Osteocyte (in vitro differentiated cells): ENCODE data around the gene CLEC16A. TPM values are rescaled to one million over a fixed set of nuclear protein-coding genes. Genes with fewer than 3 reads are reported as not detected.

Experiments used
- DNase-seq: peaks from one replicate; pipeline ENCODE4 v3.0.0; 2021; ENCODE audit warnings: mixed read lengths; ENCODE audit not compliant: unreplicated experiment; ENCODE audit errors: extremely low spot score
- H3K27ac Mint-ChIP-seq: one replicate; pipeline ENCODE4 v1.8.0; 2021; ENCODE audit warnings: mild to moderate bottlenecking, mixed read lengths; ENCODE audit not compliant: unreplicated experiment
- H3K27me3 Mint-ChIP-seq: one replicate; pipeline ENCODE4 v1.8.0; 2021; ENCODE audit warnings: mixed read lengths; ENCODE audit not compliant: unreplicated experiment
- H3K36me3 Mint-ChIP-seq: one replicate; pipeline ENCODE4 v1.8.0; 2021; ENCODE audit warnings: mixed read lengths; ENCODE audit not compliant: unreplicated experiment
- H3K4me1 Mint-ChIP-seq: one replicate; pipeline ENCODE4 v1.8.0; 2021; ENCODE audit warnings: mixed read lengths; ENCODE audit not compliant: unreplicated experiment
- H3K4me3 Mint-ChIP-seq: one replicate; pipeline ENCODE4 v1.8.0; 2021; ENCODE audit warnings: mild to moderate bottlenecking, moderate library complexity, mixed read lengths; ENCODE audit not compliant: unreplicated experiment
- H3K9me3 Mint-ChIP-seq: one replicate; pipeline ENCODE4 v1.8.0; 2021; ENCODE audit warnings: mixed read lengths; ENCODE audit not compliant: unreplicated experiment
- total RNA-seq: library from RNA; stranded (reverse); gene quantifications from 2 replicates; pipeline ENCODE4 v1.2.1, GENCODE V29; 2021
- TF ChIP-seq, protein P1 (sequence below): fragments of 200-600 bp; sonication (generic); IDR thresholded peaks from 2 replicates; pipeline ENCODE4 v1.5.0; 2021; ENCODE audit warnings: antibody characterized with exemption, mild to moderate bottlenecking, moderate library complexity

The CLEC16A gene
- total RNA-seq, 1 donor from 2014 or later = 22.1 TPM

DNA sequence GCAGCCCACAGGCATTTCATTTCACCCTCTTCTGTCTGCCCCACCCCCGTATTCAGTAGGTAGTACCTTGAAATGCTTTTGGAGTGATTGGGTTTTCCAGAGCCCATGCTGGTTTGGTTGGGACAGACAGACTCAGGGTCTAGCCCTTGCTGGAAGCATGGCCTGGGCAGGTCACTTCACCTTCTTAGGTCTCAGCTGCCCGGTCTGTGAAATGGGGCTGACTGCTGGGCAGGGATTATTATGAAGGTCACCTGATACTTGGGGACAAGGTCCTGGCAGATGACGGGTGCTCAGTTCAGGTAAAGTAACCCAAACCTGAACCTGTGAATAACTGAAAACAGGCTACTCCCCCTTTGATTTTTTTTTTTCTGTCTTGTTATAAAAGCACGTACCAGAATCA, 116.0 kb downstream of the CLEC16A start:
- no peak for DNase-seq
- Mint-ChIP-seq H3K27ac (no peak overlapping the region), H3K4me1 (peaks cover 35% of the 10 kb centered on the region), H3K27me3 (no peaks in the 10 kb centered on the region), H3K4me3 (no peak overlapping the region), H3K36me3 (peaks cover 26% of the 10 kb centered on the region), H3K9me3 (no peaks in the 10 kb centered on the region)
- TF ChIP-seq, protein P1, sequence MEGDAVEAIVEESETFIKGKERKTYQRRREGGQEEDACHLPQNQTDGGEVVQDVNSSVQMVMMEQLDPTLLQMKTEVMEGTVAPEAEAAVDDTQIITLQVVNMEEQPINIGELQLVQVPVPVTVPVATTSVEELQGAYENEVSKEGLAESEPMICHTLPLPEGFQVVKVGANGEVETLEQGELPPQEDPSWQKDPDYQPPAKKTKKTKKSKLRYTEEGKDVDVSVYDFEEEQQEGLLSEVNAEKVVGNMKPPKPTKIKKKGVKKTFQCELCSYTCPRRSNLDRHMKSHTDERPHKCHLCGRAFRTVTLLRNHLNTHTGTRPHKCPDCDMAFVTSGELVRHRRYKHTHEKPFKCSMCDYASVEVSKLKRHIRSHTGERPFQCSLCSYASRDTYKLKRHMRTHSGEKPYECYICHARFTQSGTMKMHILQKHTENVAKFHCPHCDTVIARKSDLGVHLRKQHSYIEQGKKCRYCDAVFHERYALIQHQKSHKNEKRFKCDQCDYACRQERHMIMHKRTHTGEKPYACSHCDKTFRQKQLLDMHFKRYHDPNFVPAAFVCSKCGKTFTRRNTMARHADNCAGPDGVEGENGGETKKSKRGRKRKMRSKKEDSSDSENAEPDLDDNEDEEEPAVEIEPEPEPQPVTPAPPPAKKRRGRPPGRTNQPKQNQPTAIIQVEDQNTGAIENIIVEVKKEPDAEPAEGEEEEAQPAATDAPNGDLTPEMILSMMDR = no peak

DNA sequence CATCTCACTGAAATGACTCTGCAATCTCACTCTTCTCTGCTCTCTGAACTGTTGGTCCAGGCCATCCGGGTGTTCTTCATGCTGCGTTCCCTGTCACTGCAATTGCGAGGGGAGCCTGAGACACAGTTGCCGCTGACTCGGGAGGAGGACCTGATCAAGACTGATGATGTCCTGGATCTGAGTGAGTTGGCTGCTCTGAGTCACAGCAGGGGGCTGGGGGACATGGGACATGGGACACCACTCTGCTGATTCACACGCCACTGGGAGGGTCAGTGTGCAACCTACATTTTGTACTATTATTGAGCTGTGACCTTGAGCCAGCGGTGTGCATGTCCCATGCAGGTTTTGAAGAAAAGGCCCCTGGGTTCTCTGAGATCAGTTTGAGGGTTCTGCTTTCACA, 116.5 kb downstream of the CLEC16A start:
- Mint-ChIP-seq H3K4me1 (peaks cover 32% of the 10 kb centered on the region), H3K36me3 (peaks cover 29% of the 10 kb centered on the region), H3K4me3 (no peak overlapping the region), H3K27me3 (no peaks in the 10 kb centered on the region), H3K27ac (no peak overlapping the region), H3K9me3 (no peaks in the 10 kb centered on the region)
- no peak for DNase-seq
- TF ChIP-seq, protein P1 = no peak

- DNase-seq = no peak
- H3K36me3 Mint-ChIP-seq = peaks cover 35% of the 10 kb centered on the region
- H3K27me3 Mint-ChIP-seq = no peaks in the 10 kb centered on the region
- H3K9me3 Mint-ChIP-seq = no peaks in the 10 kb centered on the region
- peaks cover 23% of the 10 kb centered on the region for H3K4me1 Mint-ChIP-seq
- H3K4me3 Mint-ChIP-seq = no peak overlapping the region
- no peak overlapping the region for H3K27ac Mint-ChIP-seq
- TF ChIP-seq, protein P1 = no peak
Observed at GRCh38 chr16:11061629-11062270, 117.4 kb downstream of the CLEC16A start.

DNA sequence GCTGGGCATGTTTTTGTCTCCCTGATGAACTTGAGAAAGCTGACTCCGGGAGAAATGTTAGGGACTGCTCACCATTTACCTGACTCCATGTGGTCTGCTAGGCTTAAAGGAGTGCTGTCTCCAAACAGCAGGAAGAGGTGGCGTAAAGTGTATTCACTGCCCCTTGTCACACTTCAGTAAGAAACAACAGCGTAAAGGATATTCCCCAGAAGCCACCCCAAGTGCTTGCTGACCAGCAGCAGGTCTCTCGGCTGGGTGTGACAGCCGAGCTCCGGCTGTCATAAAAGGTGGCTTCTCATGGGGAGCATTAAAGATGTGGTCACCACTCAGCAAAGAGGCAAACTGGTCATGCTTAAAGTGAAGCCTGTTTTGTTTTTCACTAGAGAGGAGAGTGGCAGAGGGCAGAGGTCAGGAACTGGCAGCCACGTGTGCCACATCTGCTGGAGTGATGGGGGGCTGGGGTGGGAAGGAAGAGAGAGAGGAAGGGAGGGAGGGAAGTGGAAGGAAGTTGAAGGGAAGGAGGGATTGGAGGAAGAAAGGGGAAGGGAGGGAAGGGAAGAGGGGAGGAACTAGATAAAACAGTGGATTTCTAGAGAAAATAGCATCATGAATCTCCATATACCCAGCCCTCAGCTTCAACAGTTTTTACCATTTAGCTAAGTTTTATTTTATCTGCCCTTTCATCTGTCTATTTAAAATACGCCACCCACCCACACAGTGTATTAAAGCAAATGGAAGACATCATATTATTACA, 119.3 kb downstream of the CLEC16A start:
- Mint-ChIP-seq H3K4me3 (no peak overlapping the region), H3K9me3 (no peaks in the 10 kb centered on the region), H3K4me1 (peaks cover 10% of the 10 kb centered on the region), H3K27me3 (no peaks in the 10 kb centered on the region), H3K36me3 (peaks cover 37% of the 10 kb centered on the region), H3K27ac (no peak overlapping the region)
- TF ChIP-seq, protein P1 = no peak
- no peak for DNase-seq

- no peak overlapping the region for H3K4me3 Mint-ChIP-seq
- H3K36me3 Mint-ChIP-seq = peaks cover 37% of the 10 kb centered on the region
- no peaks in the 10 kb centered on the region for H3K27me3 Mint-ChIP-seq
- TF ChIP-seq, protein P1 = no peak
- no peak overlapping the region for H3K27ac Mint-ChIP-seq
- no peaks in the 10 kb centered on the region for H3K9me3 Mint-ChIP-seq
- no peak for DNase-seq
- peaks cover 5% of the 10 kb centered on the region for H3K4me1 Mint-ChIP-seq
Observed at GRCh38 chr16:11064202-11064540, 119.8 kb downstream of the CLEC16A start.
